NCI-H1436 (cell line): Measurements from ENCODE around the gene VWA3B.
A peak's percentile ranks its signal among the peaks of the same experiment; 100 is the strongest.

Experiments
- DNase-seq: peaks from one replicate; lab custom pipeline; 2025; lab: John Stamatoyannopoulos, UW

VWA3B gene

GRCh38 chr2:98172951-98173350 is 86.0 kb downstream of the VWA3B start:
- no peak for DNase-seq

GRCh38 chr2:98175811-98176210 is 88.8 kb downstream of the VWA3B start:
- peak; percentile 5 for DNase-seq

GRCh38 chr2:98177286-98177685 is 90.3 kb downstream of the VWA3B start:
- DNase-seq: no peak

GRCh38 chr2:98177986-98178385 is 91.0 kb downstream of the VWA3B start:
- no peak for DNase-seq

- no peak for DNase-seq
Observed at GRCh38 chr2:98180456-98180855, 93.5 kb downstream of the VWA3B start.

- no peak for DNase-seq
Observed at GRCh38 chr2:98181346-98181745, 94.4 kb downstream of the VWA3B start.

GRCh38 chr2:98185801-98186200 is 98.8 kb downstream of the VWA3B start:
- no peak for DNase-seq

- no peak for DNase-seq
Observed at GRCh38 chr2:98187194-98187593, 100.2 kb downstream of the VWA3B start.

- DNase-seq: no peak
Observed at GRCh38 chr2:98188351-98189046, 101.5 kb downstream of the VWA3B start.

GRCh38 chr2:98191883-98192282 is 104.9 kb downstream of the VWA3B start:
- no peak for DNase-seq

- DNase-seq: no peak
Observed at GRCh38 chr2:98201576-98201975, 114.6 kb downstream of the VWA3B start.

- no peak for DNase-seq
Observed at GRCh38 chr2:98205889-98206288, 118.9 kb downstream of the VWA3B start.

- no peak for DNase-seq
Observed at GRCh38 chr2:98212092-98213000, 125.4 kb downstream of the VWA3B start.

- DNase-seq: no peak
Observed at GRCh38 chr2:98216616-98217015, 129.6 kb downstream of the VWA3B start.

GRCh38 chr2:98219152-98219551 is 132.2 kb downstream of the VWA3B start:
- DNase-seq: no peak

- no peak for DNase-seq
Observed at GRCh38 chr2:98233941-98234340, 147.0 kb downstream of the VWA3B start.

GRCh38 chr2:98234776-98235175 is 147.8 kb downstream of the VWA3B start:
- no peak for DNase-seq

GRCh38 chr2:98236935-98237334 is 150.0 kb downstream of the VWA3B start:
- DNase-seq: no peak

GRCh38 chr2:98240786-98241398 is 153.9 kb downstream of the VWA3B start:
- no peak for DNase-seq

- no peak for DNase-seq
Observed at GRCh38 chr2:98241592-98241991, 154.6 kb downstream of the VWA3B start.

GRCh38 chr2:98242003-98242402 is 155.0 kb downstream of the VWA3B start:
- no peak for DNase-seq

- DNase-seq: no peak
Observed at GRCh38 chr2:98245491-98245890, 158.5 kb downstream of the VWA3B start.

GRCh38 chr2:98247383-98247782 is 160.4 kb downstream of the VWA3B start:
- DNase-seq: no peak
